Putamen (tissue), 1 donor: ENCODE measurements around the gene MTCL1.
A peak's percentile ranks its signal among the peaks of the same experiment; 100 is the strongest.

Experiments
- DNase-seq: peaks from one replicate; pipeline ENCODE4 v3.0.0-alpha.2; 2016; ENCODE audit warnings: low spot score

MTCL1 gene

DNA sequence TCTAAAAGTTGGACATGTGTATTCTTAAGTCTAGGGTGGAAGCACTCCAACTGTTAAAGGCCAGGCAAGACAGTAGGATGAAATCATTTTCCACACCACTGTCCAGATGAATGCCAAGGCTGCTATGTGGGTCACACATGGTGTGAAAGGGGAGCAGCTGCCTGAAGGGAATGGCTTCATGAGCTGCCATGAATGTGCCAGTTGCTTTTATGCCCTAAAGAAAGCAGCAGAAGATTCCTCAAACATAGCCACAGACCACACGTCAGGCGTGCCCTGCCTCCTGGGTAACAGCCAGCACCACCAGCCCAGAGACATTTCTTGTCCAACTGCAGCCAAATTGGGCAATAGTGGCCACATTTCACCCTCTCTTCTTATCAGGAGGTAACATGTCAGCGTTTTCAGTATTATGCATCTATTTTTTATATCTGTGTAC lies 130.2 kb downstream of the MTCL1 start:
- no peak for DNase-seq

DNA sequence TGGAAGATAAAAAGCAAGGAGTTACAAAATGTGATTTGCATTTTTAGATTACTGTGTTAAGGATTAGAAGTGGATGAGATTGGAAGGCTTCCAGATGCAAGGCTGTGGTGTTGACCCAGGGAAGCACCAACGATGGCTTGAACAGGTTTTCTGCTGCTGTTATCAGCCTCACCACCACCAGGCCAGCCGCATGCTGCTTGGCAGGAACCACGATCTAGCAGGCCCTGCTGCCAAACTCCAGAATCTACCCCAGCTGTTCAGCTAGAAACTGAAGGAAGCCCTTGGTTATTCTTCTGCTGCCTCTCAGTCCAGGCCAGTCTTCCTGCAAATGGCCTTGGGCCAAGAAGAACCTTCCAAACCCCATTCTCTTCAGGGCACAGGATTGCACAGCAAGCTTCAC lies 133.9 kb downstream of the MTCL1 start:
- DNase-seq, result no peak

GRCh38 chr18:8841781-8842485 lies 136.6 kb downstream of the MTCL1 start:
- no peak for DNase-seq

DNA sequence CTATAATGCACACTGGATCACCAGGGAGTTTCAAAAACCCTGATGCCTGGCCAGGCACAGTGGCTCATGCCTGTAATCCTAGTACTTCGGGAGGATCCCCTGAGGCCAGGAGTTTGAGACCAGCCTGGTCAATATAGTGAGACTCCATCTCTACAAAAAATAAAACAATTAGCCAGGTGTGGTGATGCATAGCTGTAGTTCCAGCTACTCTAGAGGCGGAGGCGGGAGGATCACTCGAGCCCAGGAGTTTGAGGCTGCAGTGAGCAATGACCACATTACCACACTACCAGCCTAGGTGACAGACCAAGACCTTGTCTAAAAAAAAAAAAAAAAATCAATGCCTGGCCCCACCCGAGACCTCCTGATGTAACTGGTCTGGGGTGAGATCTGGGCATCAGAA lies 137.2 kb downstream of the MTCL1 start:
- no peak for DNase-seq

DNA sequence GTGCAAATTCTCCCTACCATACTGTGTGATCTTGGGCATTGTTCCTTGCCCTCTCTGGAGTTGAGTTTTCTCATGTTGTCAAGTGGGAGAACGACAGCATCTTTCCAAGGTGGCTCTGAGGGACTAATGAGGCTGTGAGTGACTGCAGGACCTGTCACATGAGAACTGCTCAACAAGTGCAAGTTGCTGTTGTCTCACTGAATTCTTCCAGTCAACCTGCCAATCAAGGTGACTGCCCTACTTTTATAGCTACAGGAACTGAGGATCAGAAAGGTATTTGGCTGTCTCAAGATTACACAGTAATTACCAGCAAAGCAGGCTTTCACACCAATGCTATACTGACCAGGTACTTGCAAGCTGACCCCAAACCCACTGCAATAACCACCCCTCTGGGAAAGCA lies 137.6 kb downstream of the MTCL1 start:
- DNase-seq, result no peak

- peak; percentile 44 for DNase-seq
Measured at GRCh38 chr18:8844721-8845148, 139.4 kb downstream of the MTCL1 start.

DNA sequence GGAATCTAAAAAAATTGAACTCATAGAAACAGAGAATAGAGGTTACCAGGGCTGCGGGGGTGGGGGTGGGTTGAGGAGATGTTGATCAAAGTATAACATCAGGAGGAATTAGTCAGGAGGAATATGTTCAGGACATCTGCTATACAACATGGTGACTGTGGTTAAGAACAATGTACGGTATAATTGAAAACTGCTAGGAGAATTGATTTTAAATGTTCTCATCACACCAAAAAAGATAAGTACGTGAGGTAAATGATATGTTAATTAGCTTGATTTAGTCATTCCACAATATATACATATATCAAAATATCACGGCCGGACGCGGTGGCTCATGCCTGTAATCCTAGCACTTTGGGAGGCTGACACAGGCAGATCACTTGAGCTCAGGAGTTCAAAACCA lies 140.2 kb downstream of the MTCL1 start:
- no peak for DNase-seq

DNA sequence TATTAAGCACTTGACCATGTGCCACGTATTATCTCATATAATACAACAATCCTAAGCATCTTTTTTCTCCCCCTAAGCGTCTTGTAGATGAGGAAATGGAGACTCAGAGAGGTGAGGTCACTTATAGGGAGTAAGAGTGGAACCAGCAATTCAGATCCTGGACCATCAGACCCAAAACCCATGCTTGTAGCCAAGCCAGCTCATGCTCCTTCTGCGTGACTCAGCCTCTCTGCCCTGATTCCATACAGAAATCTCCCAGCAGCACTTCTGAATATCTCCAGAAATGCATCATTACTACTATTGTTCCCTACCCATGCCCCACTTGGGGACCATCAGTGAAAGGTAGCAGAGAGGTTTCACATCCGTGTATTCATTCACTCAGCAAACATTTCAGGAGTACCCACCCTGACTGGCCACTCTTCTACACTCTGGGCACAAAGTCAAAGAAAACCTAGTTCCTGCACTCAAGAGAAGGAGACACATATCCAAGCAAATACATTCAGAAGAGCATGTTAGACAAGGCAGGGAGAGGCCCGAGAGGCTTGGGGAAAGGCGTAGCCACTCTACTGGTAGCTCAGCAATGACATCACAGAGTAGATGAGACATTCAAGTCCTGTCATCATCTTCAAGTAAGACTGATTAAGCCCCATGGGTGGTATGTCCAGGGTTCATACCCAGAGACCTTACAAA lies 141.9 kb downstream of the MTCL1 start:
- no peak for DNase-seq

DNA sequence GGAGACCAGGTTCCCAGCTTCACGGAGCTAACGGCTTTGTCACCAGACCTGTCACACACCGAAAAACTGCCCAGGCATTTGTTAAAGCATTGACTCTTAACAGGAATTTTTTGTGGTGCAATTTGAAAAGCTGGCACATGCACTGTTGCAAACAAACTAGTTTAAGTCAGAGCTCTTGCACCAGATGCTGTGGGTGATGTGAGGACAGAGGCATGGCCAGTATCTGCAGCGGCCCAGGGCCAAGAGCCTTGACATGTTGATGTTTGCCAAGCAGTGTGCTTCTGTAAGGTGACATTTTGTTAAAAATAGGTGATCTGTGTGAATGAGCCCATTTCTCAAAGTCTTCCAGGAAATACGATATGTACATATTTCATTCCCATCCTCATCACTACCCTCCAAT lies 142.5 kb downstream of the MTCL1 start:
- DNase-seq, result no peak

DNA sequence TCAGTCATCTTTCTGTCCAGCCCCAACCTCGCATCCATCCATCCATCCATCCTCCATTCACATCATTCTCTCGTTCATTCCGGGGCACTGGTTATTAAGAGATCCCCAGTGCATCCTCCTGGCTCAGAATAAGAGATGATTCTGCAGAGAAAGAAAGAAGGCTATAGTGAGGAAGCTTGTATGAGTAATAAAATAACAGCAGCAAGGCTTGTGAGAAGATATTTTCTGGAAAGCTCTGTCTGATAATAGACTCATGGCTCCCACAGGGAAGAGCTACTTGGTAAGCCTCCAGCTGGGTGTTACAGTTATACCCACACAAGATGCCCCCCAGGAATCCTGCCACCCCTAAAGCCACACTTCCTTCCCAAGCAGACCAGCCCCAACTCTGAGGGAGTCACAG lies 143.2 kb downstream of the MTCL1 start:
- no peak for DNase-seq

DNA sequence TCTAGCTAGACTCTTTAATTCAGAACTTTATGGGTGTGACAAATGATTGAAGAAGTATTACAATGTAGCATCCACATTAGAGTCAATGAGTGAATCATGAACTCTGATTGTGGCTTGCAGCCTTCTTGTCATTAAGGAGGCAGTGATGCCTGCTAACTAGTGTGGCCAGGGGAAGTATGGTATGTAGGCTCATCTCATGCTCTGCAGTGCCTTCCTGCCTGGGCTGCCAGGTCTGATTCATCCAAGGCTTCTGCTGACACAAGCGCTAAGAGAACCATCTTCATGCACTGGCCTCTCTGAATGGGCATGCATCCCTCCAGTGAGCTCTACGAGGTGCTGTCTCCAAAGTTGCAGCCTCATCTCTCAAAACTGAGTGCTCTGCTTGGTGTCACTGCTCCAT lies 144.3 kb downstream of the MTCL1 start:
- DNase-seq, result no peak

GRCh38 chr18:8851659-8852058 lies 146.3 kb downstream of the MTCL1 start:
- no peak for DNase-seq

DNA sequence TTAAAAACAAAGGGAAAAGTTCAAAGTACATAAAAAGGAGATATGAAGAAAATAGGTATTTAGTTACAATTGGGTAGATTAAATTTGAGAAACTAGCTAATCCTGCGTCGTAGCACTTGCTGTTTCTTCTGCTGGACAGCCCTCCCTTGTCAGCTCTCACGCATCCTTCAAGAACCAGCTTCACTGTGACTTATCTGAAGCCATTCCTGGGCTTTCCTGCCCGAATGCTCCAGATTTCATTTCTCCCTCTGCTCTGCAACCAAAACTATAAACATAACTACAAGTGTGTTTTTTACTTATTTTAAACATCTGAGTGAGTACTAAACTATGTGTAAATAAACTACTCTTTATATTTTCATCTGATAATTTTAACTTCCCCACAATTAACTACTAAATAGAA lies 149.2 kb downstream of the MTCL1 start:
- no peak for DNase-seq

- no peak for DNase-seq
Measured at GRCh38 chr18:8854962-8855361, 149.6 kb downstream of the MTCL1 start.

GRCh38 chr18:8856212-8856611 lies 150.9 kb downstream of the MTCL1 start:
- DNase-seq, result no peak

DNA sequence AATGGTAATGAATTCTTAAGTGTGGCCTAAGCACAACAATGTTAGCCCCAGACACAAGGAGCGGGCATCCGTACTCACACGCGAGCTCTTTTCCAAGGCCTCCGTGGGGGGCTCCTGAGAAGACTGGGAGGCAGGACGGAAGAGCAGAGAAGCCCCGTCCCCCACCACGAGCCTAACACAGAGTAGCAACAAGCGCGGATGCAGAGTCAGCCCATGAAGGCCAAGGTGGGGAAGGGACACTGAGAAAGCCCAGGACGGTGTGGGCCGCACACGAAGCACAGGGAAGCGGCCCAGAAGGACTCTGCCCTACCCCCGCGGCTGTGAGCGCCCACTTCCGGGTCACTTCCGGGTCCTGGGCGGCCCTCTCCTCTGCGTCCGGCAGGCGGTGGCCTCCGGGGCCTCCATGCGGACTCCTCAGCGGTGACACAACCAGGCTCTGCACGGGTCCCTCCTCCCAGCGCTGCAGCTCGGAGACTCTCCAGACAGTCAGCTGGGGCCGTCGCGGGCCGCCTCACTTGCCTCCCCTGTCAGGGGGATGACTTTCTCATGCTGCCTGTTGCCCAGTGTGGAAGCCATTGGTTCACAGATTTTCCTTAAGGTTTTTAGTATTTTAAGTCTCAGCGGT lies 151.5 kb downstream of the MTCL1 start:
- no peak for DNase-seq

- DNase-seq, result no peak
Measured at GRCh38 chr18:8857806-8858205, 152.4 kb downstream of the MTCL1 start.

DNA sequence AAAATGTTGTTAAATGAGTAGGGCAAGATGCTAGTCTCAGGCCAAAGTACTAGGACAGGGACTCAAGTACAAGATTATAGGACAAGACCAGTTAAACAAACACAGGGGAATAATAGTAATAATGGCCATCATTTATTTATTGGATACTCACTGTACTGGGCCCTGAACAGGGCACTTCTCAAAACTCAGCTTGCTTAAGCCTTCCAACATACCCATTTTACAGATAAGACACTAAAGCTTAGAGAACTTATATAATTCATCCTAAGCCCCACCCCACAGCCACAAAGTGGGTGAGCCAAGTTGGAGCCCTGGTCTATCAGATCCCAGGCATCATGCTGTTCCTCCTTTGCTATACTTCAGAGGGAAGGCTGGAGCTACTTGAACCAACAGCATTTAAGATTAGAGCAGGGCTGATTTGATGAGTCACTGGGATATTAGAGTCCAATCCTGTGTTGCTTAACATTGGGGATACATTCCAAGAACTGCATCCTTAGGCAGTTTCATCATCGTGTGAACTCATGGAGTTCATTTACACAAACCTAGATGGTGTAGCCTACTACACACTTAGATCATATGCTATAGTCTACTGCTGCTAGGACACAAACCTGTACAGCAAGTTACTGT lies 153.6 kb downstream of the MTCL1 start:
- DNase-seq, result no peak

GRCh38 chr18:8860845-8861642 lies 155.7 kb downstream of the MTCL1 start:
- no peak for DNase-seq

- no peak for DNase-seq
Measured at GRCh38 chr18:8863427-8863826, 158.1 kb downstream of the MTCL1 start.

GRCh38 chr18:8865934-8866333 lies 160.6 kb downstream of the MTCL1 start:
- DNase-seq, result no peak

- no peak for DNase-seq
Measured at GRCh38 chr18:8866679-8867078, 161.3 kb downstream of the MTCL1 start.
